GM10266 (cell line): ENCODE measurements around the gene CORO1A.
A peak's percentile ranks its signal among the peaks of the same experiment; 100 is the strongest.

Experiments
- DNase-seq: peaks from one replicate; pipeline ENCODE4 v3.0.0; 2012; ENCODE audit errors: extremely low spot score
- CTCF ChIP-seq: IDR thresholded peaks from 2 replicates; pipeline ENCODE4 v1.5.1; 2012; ENCODE audit warnings: mild to moderate bottlenecking, low read depth; ENCODE audit not compliant: control insufficient read depth, insufficient read depth; ENCODE audit errors: missing control alignments

The CORO1A gene

DNA sequence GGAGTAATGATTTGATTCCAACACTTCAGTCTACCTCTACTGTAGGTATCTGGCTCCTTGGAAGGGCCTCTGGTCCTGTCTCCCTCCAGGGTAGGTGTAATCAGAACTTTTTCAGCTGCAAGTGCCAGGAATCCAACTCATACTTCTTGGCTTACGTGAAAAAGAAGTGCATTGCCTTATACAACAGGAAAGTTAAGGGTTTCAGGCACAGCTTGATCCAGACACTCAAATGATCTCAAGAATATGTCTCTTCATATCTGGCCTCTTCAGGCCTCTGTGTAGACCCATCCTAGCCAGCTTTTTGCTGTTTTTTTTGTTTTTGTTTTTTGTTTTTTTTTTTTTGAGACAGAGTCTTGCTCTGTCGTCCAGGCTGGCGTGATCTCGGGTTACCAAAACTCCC lies 4.2 kb upstream of the CORO1A start:
- TF ChIP-seq CTCF, result no peak
- DNase-seq, result no peak

DNA sequence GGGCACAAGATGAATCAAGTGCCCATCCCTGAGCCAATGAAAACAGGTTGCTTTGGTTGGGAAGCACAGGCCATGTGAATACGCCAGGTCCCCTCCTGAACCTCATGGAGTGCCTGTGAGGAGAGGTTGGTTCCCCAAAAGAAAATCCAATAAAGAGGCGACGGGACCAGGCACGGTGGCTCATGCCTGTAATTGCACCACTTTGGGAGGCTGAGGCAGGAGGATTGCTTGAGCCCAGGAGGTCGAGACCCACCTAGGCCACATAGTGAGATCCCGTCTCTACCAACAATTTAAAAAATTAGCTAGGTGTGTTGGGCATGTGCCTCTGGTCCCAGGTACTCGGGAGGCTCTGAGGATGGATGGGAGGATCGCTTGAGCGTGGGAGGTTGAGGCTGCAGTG lies 3.5 kb upstream of the CORO1A start:
- no peak for TF ChIP-seq CTCF
- no peak for DNase-seq

DNA sequence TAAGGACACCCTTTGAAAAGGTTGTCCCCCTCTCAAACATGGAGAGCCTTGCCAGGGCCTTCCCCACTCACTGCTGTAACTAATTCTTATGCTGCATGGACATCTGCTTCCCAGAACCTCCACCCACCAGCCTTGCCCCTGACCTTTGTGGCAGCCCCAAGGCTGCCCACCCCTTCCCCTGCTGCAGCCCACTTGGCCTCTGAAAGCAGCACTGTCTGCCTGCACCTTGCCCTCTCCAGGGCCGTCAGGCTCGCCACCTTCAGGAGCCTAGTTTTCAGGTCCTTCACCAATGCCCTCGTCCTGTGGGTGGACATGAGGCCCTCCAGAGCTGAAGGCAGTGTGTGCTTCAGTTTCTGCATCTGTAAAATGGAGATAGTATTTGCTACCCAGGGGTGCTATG lies 2.7 kb upstream of the CORO1A start:
- no peak for TF ChIP-seq CTCF
- no peak for DNase-seq

DNA sequence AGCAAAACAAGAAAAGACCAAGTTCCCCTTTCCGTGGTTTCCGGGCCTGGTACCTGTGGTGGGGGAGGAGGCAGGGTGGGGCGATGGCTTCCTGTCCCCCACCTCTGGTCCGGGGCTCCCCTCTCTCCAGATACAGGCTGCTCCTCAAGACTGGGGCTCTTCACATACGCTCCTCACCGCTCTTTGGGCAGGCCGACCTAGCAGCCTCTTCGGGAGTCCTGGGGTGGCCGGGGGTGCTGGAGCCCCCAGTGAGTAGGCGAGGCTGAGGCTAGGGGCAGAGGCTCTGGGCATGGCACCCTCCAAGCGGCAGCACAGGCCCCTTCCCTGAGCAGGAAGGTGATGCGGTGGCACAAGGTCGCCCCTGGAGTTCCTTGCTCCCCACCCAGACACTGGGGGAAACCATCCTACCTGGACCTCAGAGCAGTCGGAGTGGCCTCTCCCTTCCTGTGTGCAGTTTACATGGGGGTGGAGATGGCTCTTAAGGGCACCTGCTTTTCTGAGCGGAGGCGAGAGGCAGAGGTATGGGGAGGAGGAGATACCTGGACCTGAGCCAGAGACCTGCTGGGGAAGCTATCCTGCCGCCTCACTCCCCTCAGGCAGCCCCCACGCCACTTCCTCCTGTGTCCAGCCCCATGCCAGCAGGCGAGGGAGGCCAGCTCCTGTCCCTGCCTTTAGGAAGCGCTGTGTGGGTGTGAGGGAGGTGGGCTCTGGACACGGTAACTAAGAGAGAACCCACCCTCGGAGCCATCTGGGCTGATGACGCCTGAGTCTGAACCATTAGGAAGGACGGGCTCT lies 891 bp downstream of the CORO1A start:
- peak; percentile 85 for DNase-seq
- TF ChIP-seq CTCF, result no peak

DNA sequence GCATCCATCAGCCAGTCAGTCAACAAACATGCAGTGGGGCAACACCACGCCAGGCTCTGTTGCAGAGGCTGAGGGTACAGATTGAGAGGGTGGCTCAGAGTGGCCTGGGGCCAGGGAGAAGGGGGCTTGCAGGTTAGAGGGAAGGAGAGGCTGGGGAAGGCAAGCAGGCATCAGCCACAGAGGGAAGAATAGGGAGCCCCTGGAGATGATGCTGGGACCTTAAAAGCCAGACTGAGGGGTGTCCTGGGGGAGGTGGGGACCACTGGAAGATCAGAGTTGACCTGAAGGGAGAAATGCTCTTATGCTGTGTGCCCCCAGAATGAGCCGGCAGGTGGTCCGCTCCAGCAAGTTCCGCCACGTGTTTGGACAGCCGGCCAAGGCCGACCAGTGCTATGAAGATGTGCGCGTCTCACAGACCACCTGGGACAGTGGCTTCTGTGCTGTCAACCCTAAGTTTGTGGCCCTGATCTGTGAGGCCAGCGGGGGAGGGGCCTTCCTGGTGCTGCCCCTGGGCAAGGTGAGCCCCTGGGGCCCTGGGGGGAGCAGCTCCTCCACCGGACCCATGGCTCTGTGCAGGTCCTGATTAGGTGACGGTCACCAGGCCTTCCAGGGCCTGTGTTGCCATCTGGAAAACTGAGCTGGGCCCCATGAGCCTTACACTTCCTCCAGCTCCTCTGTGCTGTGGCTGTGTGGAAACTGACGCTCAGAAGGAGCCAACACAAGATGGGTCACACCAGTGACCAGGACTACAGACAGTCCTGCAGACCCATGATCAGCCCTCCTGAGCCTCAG lies 1.7 kb downstream of the CORO1A start:
- TF ChIP-seq CTCF, result no peak
- DNase-seq, result peak; percentile 39

DNA sequence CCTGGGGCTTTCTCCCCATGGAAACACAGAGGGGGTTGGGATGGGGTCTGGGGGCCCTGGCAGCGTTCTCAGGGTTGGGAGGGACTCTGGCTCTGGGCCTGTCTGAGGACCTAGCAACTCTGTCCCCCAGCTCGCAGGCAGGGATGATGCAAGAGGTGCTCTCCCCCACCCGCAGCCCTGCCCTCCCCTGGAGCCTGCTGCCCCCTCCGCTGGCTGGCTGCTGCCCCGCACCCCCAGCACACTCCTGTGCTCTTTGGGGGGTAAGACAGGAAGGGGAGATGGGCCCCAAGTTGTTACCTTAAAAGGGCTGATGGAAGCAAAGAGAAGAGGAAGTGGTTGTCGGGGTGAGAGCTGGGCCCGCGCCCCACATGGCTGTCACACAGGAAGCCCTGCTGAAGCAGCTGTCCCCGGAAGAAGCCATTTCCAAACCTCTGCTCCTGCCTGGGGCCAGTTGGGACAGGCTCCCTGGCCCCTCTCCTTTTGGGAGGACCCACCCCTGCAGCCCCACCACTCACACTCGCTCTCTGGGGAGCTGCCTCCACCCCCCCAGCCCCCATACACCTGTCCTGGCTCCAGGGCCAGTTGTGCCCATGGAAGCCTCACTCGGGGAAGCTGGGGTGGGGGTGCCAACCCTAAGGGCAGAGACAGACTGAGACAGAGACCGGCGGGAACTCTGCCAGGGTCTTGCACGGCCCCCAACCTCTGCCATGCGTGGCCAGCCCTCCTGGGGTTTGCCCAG lies 2.5 kb downstream of the CORO1A start:
- peak; percentile 89 for DNase-seq
- no peak for TF ChIP-seq CTCF
